Testis (tissue), 3 donors: ENCODE data around the gene ABL2. TPM values are rescaled to one million over a fixed set of nuclear protein-coding genes. Genes with fewer than 3 reads are reported as not detected.
"Not testable (repeated sequence)": the region's sequence is repeated elsewhere in the genome, so short reads cannot be mapped to it uniquely, and the experiment has no call there.

Source experiments
- DNase-seq: peaks from one replicate; pipeline ENCODE4 v3.0.0-alpha.2; 2019
- H3K27ac ChIP-seq, 2 donors: fragments of 200-600 bp; sonication (generic); one replicate each; pipeline ENCODE4 v1.5.1; 2019
- H3K27me3 ChIP-seq: fragments of 200-600 bp; sonication (generic); one replicate; pipeline ENCODE4 v1.5.1; 2019
- H3K36me3 ChIP-seq: fragments of 200-600 bp; sonication (generic); one replicate; pipeline ENCODE4 v1.5.1; 2017; ENCODE audit warnings: low read depth; ENCODE audit errors: missing control alignments
- H3K4me1 ChIP-seq: fragments of 200-600 bp; sonication (generic); one replicate; pipeline ENCODE4 v1.5.1; 2019
- H3K4me3 ChIP-seq, 2 donors: fragments of 200-600 bp; sonication (generic); one replicate each; pipeline ENCODE4 v1.5.1; 2017 to 2019
- H3K9me3 ChIP-seq: fragments of 200-600 bp; sonication (generic); one replicate; pipeline ENCODE4 v1.5.1; 2017
- CTCF ChIP-seq, 3 experiments: fragments of 450-650 bp in 2 of 3; fragments of 200-600 bp in 1 of 3; sonication (generic) in 1 of 3; IDR thresholded peaks; one replicate each; pipeline ENCODE4 v1.5.1; 2016 to 2019; ENCODE audit warnings: antibody characterized with exemption in 3 of 3, mild to moderate bottlenecking in 2 of 3, moderate library complexity in 1 of 3
- POLR2A ChIP-seq: fragments of 450-650 bp; IDR thresholded peaks from one replicate; pipeline ENCODE4 v1.6.1; 2017; ENCODE audit warnings: antibody characterized with exemption, mild to moderate bottlenecking, moderate library complexity
- WGBS, 2 donors: methylation state at CpG; one replicate each; pipeline ENCODE4 v1.1.5; 2018; 5-methylcytosine and 5-hydroxymethylcytosine counted together
- intact Hi-C: fragments of 100-400 bp; cut with DNase I; formaldehyde crosslinking; loops from one replicate; pipeline ENCODE4 v1.15.1; 2023; ENCODE audit warnings: low total_unique reads
- polyA plus RNA-seq: library from polyadenylated mRNA; stranded (reverse); fragments of 350-450 nt; fragmentation: Illumina TruSeq; extraction: RNeasy Lipid Tissue Mini Kit (QIAGEN cat#74804); gene quantifications from one replicate; pipeline ENCODE4 v1.2.3, GENCODE V29; 2014; ENCODE audit warnings: low read depth, low replicate concordance; ENCODE audit not compliant: insufficient read depth
- total RNA-seq, 2 donors: library from RNA; depleted of rRNA; stranded (reverse); fragments of >200 nt; gene quantifications; one replicate each; pipeline ENCODE4 v1.2.3, GENCODE V29; 2016

The ABL2 gene
- total and polyA plus RNA-seq, 3 donors from 2014 or later: 12.4 to 22.9 (median 21.9) TPM

GRCh38 chr1:179202161-179202560 is 27.3 kb downstream of the ABL2 start:
- no peak overlapping the region for H3K27ac ChIP-seq
- H3K9me3 ChIP-seq: no peaks in the 10 kb centered on the region
- 46 to 71% methylated on average over 1 of the region's 1 CpG for WGBS, 2 donors
- H3K27me3 ChIP-seq: no peaks in the 10 kb centered on the region
- intact Hi-C loops: no loop called here
- DNase-seq: no peak
- TF ChIP-seq POLR2A: no peak
- no peak for TF ChIP-seq CTCF (IDR thresholded peaks at IDR 0.05)
- no peak overlapping the region for H3K4me3 ChIP-seq
- H3K36me3 ChIP-seq: no peaks in the 10 kb centered on the region
- H3K4me1 ChIP-seq: peaks cover 9% of the 10 kb centered on the region

GRCh38 chr1:179200586-179200985 is 28.9 kb downstream of the ABL2 start:
- Histone ChIP-seq H3K27ac (no peak overlapping the region), H3K4me3 (no peak overlapping the region), H3K9me3 (no peaks in the 10 kb centered on the region), H3K36me3 (no peaks in the 10 kb centered on the region), H3K4me1 (peaks cover 2% of the 10 kb centered on the region), H3K27me3 (no peaks in the 10 kb centered on the region)
- TF ChIP-seq CTCF (IDR thresholded peaks at IDR 0.05) (no peak), POLR2A (no peak)
- intact Hi-C loops: no loop called here
- DNase-seq: no peak
- 97 to 100% methylated on average over 2 of the region's 2 CpGs for WGBS, 2 donors

- Histone ChIP-seq H3K4me1 (no peaks in the 10 kb centered on the region), H3K36me3 (no peaks in the 10 kb centered on the region), H3K27me3 (no peaks in the 10 kb centered on the region), H3K27ac (no peak overlapping the region), H3K9me3 (no peaks in the 10 kb centered on the region), H3K4me3 (no peak overlapping the region)
- intact Hi-C loops: loop anchor here (10.0 kb wide), 1 partner anchor 113 kb away; the partner anchor contains the start of gene TOR3A
- 89% methylated on average over 14 of the region's 14 CpGs for WGBS, 2 donors
- TF ChIP-seq CTCF (IDR thresholded peaks at IDR 0.05) (no peak), POLR2A (no peak)
- DNase-seq: no peak
Measured at GRCh38 chr1:179197690-179198297, 31.7 kb downstream of the ABL2 start.

GRCh38 chr1:179195857-179196256 is 33.6 kb downstream of the ABL2 start:
- intact Hi-C loops: loop anchor here (10.0 kb wide), 1 partner anchor 111 kb away; the partner anchor contains the start of gene TOR3A
- not testable (repeated sequence) for H3K36me3 ChIP-seq, H3K27ac ChIP-seq, H3K27me3 ChIP-seq, H3K9me3 ChIP-seq, H3K4me3 ChIP-seq, H3K4me1 ChIP-seq, DNase-seq
- 88 to 95% methylated on average over 5 of the region's 5 CpGs for WGBS, 2 donors

GRCh38 chr1:179195376-179195775 is 34.1 kb downstream of the ABL2 start:
- intact Hi-C loops: loop anchor here (10.0 kb wide), 1 partner anchor 111 kb away; the partner anchor contains the start of gene TOR3A
- Histone ChIP-seq H3K4me3 (no peak overlapping the region), H3K36me3 (no peaks in the 10 kb centered on the region), H3K27ac (no peak overlapping the region), H3K27me3 (no peaks in the 10 kb centered on the region), H3K4me1 (no peaks in the 10 kb centered on the region), H3K9me3 (no peaks in the 10 kb centered on the region)
- no peak for DNase-seq
- TF ChIP-seq CTCF (IDR thresholded peaks at IDR 0.05) (no peak), POLR2A (no peak)
- 87 to 94% methylated on average over 1 of the region's 1 CpG for WGBS, 2 donors
